SH-SY5Y (cell line): ENCODE results near the gene CES5A.

ENCODE experiments used
- GATA2 ChIP-seq: IDR thresholded peaks from 2 replicates; pipeline ENCODE4 v1.6.1; 2011; ENCODE audit warnings: mild to moderate bottlenecking, low read depth, low read length
- GATA3 ChIP-seq: IDR thresholded peaks from 2 replicates; pipeline ENCODE4 v1.6.1; 2011; ENCODE audit warnings: low read depth, mild to moderate bottlenecking, low read length, moderate library complexity

- TF ChIP-seq GATA2 (no peak), GATA3 (no peak)
These were observed 18.2 kb downstream of the CES5A start for GRCh38 chr16:55856950-55857349.
